T-helper 9 cell (primary cell): ENCODE data around the gene RNF112.

Experiments used
- DNase-seq: peaks from one replicate; pipeline ENCODE4 v3.0.0-alpha.2; 2020

The RNF112 gene

DNA sequence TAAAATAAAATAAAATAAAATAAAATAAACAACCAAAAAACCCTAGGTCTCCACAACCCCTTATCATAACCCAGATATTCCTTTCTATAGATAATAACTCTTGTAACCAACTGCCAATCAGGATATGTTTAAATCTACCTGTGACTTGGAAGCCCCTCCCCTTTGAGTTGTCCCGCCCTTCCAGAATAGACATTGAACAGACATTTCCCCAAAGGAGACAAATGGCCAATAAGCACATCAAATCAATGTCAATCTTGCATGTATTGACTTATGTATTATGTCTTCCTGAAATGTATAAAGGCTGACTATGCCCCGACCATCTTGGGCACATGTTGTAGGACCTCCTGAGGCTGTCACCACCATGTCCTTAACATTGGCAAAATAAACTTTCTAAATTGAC is 34.2 kb upstream of the RNF112 start:
- DNase-seq = no peak

DNA sequence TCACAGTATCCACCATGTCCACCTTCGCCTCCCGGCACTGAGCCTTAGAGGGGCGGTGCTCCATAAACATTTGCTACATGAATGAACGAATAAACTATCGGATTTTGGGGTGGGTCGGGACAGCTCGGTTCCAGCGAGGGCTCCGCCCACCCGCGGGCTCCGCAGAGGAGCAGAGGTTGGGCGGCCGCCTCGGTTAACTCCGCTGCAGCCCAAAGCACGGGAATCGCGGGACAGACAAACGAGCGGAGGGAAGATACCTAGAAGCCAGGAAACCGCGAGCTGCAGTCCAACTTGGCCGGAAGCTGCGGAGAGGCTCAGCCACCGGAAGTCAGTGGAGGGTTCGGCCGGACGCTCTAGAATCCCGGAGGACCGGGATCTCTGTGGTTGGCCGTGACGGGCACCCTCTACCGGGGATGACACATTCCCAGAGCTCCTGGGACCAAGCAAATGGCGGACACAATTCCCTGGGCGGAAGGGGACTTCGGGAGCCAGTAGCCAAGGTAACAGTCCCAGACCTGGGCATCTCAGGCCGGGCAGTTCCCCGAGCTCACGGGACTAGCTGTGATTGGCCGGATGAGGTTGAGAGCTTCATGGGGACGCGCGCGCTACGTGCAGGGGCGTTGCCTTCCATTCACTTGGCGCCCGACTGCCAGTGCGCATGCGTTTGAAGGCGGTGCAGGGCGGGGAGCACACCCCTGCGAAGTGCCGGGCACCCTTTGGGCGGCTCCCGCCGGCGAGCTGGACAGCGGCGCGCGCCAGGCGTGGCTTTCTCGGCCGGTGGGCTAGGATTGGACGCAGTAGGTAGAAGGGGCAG is 33.2 kb upstream of the RNF112 start:
- DNase-seq = peak; percentile 85

DNA sequence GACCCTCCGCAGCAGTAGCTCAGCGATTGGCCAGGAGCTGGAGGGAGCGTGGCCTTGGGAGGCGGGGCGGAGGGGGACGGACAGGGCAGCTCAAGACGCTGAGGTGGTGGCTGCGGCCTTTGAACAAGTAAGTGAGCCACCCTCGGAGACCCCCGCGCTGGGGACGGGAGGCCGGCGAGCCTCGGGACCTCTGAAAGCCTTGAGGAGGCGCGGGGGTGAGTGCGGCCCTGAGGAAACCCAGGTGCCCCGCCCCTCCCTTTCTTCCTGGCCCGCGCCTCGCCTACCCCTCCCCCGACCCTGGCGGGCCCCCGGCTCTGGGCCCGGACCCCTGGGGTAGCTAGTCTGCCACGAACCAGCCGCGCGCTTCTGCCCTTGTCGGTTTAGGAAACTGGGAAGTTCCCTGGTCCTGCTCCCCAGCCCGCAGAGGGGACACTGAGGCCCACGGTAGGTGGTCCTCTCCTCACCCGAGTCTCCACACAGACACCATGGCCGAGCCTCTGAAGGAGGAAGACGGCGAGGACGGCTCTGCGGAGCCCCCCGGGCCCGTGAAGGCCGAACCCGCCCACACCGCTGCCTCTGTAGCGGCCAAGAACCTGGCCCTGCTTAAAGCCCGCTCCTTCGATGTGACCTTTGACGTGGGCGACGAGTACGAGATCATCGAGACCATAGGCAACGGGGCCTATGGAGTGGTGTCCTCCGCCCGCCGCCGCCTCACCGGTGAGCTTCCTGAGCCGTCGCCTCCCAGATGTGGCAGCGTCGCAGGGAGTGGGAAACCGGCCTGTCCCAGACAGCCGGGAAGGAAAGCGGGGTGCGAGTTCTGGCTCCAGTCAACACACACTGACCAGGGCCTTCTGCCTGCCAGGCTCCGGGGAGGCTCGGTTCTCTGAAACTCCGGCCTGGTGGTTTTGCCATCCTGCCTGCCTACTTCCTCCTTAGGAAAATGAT is 32.3 kb upstream of the RNF112 start, which contains the start of gene MAPK7:
Gene MAPK7 (plus strand): TSS at position 83 of the 945 bp plus-strand sequence. CDS start 403 bp downstream, at position 486.
- DNase-seq = no peak

DNA sequence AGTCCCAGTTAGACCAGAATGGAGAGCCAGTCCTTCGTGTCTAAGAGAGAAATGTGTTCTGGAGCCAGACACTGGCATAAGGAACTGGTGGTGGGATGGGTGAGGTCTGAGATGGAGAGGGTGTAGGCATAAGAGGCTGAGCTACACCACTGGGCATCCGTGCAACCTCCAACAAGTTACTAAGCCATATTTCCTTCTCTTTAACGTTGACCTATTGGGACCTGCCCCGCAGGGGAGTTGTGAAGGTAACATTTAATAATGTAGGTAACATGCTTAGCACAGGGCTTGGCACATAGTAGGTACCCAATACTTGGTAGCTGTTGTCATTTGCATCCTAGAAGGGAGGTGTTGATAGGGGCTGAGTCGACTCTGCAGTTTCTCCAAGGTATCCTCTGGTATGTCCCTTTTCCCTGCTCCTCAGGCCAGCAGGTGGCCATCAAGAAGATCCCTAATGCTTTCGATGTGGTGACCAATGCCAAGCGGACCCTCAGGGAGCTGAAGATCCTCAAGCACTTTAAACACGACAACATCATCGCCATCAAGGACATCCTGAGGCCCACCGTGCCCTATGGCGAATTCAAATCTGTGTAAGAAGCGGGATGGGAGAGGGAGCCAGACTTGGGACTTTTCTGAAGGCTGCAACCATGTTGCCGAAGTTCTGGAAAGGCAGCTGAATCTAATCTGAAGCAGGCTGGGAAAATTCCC is 31.5 kb upstream of the RNF112 start:
- DNase-seq = no peak

DNA sequence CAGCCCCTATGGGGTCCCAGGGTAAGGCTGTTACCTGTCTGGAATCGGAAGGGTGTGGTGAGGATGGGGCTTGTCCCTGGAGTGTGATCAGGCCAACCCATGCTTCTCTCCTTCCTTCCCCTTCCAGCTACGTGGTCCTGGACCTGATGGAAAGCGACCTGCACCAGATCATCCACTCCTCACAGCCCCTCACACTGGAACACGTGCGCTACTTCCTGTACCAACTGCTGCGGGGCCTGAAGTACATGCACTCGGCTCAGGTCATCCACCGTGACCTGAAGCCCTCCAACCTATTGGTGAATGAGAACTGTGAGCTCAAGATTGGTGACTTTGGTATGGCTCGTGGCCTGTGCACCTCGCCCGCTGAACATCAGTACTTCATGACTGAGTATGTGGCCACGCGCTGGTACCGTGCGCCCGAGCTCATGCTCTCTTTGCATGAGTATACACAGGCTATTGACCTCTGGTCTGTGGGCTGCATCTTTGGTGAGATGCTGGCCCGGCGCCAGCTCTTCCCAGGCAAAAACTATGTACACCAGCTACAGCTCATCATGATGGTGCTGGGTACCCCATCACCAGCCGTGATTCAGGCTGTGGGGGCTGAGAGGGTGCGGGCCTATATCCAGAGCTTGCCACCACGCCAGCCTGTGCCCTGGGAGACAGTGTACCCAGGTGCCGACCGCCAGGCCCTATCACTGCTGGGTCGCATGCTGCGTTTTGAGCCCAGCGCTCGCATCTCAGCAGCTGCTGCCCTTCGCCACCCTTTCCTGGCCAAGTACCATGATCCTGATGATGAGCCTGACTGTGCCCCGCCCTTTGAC is 30.3 kb upstream of the RNF112 start:
- DNase-seq = no peak

DNA sequence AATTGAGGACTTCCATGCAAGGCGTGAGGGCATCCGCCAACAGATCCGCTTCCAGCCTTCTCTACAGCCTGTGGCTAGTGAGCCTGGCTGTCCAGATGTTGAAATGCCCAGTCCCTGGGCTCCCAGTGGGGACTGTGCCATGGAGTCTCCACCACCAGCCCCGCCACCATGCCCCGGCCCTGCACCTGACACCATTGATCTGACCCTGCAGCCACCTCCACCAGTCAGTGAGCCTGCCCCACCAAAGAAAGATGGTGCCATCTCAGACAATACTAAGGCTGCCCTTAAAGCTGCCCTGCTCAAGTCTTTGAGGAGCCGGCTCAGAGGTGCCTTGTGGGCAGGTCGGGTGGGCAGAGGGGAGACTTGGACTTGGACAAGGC is 29.7 kb upstream of the RNF112 start:
- DNase-seq = no peak

DNA sequence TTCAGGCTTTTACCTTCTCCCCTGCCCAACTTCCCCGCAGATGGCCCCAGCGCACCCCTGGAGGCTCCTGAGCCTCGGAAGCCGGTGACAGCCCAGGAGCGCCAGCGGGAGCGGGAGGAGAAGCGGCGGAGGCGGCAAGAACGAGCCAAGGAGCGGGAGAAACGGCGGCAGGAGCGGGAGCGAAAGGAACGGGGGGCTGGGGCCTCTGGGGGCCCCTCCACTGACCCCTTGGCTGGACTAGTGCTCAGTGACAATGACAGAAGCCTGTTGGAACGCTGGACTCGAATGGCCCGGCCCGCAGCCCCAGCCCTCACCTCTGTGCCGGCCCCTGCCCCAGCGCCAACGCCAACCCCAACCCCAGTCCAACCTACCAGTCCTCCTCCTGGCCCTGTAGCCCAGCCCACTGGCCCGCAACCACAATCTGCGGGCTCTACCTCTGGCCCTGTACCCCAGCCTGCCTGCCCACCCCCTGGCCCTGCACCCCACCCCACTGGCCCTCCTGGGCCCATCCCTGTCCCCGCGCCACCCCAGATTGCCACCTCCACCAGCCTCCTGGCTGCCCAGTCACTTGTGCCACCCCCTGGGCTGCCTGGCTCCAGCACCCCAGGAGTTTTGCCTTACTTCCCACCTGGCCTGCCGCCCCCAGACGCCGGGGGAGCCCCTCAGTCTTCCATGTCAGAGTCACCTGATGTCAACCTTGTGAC is 29.1 kb upstream of the RNF112 start:
- DNase-seq = no peak

DNA sequence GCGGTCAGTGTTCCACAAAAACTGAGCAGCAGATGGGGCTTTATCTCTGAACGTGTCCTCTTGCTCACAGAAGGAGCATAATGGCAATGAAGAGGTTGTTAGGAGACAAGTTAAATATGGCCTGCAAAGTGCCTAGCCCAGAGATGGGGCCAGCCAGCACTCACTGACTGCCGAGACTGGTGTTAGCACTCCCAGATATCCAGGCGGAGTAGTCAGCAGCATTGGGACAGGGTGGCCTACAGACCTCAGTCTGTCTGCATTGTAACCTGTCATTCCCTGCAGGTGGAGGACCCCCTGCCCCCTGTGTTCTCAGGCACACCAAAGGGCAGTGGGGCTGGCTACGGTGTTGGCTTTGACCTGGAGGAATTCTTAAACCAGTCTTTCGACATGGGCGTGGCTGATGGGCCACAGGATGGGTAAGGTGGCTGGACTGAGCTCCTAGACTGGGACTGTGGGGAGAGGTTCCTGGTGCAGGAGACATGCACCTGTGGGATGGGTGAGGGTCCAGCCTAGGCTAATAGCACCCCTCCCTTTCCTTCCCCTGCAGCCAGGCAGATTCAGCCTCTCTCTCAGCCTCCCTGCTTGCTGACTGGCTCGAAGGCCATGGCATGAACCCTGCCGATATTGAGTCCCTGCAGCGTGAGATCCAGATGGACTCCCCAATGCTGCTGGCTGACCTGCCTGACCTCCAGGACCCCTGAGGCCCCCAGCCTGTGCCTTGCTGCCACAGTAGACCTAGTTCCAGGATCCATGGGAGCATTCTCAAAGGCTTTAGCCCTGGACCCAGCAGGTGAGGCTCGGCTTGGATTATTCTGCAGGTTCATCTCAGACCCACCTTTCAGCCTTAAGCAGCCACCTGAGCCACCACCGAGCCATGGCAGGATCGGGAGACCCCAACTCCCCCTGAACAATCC is 28.2 kb upstream of the RNF112 start:
- DNase-seq = no peak

DNA sequence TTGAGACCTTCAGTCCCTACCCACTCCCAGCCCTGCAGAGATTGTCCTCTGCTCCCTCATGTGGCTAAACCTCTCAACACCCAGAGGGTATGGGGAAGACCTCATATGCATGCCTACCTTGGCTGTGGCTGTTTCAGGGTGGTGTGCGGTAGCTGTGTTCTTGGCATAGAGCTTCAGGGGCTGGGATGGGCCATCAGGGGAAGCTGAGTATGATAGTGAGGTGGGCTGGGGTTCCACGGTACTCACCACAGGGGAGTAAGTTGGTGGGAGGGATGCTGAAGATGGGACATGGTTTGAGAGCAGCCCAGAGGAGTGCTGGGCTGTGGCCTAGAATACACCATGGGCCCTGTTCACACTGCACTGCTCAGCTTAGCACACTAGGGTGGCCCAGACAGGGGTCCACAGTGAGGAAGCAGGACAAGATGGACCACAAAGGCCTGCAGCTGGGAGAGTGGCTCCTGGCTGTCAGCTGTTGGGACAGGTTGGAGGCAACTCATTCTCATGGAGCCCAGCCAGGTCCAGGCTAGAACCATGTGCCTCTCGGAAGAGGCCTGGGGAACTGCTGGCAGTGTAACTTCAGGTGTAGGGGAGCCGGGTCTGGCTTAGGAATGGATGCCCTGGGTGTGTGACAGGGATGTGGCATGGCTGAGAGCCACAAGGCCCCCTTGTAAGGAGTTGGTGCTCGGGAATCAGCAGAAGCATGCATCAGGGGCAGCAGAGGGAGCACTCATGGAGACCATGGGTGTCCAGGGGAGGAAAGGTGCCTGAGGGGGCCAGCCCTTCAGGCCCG is 27.2 kb upstream of the RNF112 start:
- no peak for DNase-seq

DNA sequence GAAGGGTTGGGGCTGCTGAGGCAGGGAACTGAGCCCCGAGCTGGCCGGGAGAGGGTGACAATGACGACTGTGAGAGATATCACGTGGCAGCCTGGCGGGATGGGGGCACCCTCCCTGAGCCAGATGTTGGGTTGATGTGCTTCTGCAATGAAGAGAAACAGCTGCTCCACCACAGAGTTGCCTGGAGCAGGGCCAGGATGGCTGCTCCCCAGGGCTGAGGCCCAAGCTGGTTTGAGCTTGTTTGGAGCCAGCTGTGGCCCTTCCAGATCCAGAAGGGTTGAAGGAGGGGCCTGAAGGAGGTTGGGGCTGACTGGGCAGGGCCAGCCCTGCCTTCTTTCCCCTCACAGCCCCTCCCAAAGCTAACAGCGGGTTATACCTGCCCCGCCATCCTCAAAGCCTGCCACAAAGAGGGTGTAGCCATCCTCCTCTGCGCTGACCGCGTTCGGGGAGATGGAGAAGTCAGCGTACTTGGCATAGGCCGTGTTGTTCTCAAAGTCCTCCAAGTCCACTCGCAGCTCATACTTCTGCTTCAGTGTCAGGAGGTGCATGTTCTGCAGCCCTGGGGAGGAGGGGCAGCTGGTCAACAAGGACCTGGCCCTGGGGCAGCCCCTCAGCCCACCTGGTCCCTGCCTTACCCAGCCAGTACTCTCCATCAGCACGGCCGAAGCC is 26.2 kb upstream of the RNF112 start:
- DNase-seq = no peak

DNA sequence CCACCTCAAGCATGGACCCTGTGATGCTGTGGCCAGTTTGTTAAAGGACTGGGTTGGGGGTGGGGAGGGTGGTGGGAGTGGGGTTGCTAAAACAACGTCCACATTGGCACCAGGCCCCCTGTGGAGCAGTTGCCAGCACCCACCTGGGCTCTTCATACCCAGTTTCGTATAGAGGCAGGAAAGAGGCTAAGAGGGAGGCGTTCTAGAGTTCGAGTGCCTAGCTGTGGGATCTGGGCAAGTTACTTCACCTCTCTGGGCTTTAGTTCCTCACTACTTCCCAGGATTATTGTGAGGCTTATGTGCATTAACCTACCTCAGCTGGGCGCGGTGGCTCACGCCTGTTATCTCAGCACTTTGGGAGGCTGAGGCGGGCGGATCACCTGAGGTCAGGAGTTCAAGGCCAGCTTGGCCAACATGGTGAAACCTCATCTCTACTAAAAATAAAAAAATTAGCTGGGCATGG is 25.5 kb upstream of the RNF112 start:
- no peak for DNase-seq

DNA sequence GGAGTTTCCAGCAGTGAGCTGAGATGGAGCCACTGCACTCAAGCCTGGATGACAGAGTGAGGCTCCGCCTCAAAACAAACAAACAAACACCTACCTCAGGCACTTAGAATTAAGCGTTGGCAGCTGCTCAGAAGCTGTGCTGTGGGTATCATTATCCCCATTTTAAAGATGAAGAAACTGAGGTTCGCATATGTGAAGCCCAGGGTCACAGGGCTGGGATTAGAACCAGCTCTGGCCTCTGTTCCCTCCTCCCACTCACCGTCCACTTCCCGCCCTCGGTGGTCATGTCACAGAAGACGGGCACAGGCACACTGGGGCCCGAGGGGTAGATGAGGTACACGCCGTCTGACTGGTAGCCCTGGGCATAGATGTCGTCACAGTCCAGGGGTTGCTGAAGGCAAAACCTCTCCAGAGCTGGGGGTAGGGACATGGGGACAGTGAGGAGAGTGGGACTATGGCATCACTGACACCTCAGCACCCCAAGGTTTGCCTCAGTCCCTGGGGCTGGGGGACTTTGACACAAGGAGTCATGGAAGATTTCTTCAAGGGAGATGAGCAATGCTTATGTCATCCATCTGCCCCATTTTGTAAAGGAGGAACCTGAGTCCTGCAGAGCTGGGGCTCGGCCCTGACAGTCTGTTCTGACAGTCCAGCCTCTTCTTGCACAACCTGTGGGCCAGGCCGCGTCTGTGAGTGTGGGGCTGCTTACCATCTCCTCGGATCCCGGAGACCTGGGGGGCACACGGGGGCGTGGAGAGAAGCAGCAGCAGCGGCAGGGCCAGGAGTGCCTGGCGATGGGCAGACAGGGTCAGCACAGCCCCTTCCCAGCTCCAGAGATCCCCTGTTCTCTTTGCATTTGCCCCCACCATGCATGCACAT is 24.7 kb upstream of the RNF112 start:
- DNase-seq = no peak

DNA sequence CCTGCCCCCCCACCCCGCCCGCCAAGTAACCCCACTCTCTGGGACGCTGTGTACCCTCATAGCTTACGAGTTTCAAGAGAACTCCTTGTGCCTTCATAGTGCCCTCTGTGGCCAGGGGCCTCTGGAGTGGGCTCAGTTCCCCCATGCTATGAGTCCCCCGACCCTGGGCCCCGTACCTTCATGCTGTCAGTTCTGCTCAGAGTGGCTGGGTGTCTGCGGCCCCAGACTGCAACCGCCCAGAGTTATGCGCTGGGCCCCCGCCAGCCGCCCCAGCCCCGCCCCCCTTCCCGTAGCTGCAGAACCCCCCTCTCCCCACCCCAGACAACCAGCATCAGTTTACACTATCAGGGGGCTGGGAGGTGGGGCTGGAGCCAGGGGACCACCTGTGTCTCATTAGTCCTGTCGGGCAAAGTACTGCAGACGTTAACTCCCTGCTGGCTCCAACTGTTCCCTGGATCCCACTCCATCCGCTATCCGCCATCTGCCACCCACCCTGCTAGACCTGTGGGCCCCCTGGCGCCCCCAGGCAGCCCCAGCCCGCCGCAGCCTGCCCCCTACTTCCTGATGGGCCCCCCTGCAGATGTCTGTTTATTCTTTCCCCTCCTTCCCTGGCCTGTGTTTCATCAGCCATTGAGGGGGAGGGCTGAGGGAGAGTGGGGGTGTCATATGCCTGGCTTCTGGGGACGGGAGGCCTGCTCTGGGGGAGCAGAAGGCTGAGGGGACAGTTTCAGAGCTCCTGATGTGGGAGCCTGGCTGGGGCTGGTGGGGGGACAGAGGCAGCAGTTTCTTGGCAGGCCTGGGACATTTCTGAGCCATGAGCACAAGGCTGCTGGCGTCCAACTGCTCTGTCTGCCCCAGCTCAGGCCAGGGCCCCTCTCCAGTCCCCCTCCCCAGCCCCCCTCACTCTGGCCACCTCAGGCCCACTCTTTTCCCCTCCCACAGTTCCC is 23.8 kb upstream of the RNF112 start, which contains the start of gene MFAP4:
Gene MFAP4 (minus strand): TSS at position 217 of the 947 bp plus-strand sequence. CDS start 35 bp downstream, at position 182.
- DNase-seq = no peak

DNA sequence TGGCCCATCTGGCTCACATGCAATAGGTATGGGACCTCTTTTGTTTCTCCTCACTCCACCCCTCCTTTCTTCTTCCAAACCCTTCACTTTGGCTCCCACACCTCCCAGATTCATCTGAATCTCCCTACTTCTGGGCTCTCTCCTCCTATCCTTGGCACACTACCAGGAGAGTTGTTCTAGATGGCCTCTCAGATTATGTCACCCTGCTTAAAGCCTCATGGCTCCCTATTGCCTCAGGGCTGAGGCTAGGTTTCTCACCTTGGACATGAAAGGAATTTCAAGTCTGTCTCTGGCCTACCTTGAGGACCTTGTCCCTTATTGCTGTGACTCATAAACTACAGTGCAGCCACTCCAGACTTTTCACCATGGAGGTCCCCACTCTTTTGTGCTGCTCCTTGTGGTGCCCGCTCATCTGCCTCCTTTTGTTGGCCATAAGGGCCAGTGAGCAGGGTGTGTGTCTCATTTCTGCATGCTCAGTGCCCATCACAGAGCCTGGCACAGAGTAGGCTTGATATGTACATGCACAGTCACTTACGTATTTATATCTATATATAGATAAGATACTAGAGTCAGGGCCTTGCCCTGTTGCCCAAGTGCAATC is 23.0 kb upstream of the RNF112 start:
- no peak for DNase-seq

DNA sequence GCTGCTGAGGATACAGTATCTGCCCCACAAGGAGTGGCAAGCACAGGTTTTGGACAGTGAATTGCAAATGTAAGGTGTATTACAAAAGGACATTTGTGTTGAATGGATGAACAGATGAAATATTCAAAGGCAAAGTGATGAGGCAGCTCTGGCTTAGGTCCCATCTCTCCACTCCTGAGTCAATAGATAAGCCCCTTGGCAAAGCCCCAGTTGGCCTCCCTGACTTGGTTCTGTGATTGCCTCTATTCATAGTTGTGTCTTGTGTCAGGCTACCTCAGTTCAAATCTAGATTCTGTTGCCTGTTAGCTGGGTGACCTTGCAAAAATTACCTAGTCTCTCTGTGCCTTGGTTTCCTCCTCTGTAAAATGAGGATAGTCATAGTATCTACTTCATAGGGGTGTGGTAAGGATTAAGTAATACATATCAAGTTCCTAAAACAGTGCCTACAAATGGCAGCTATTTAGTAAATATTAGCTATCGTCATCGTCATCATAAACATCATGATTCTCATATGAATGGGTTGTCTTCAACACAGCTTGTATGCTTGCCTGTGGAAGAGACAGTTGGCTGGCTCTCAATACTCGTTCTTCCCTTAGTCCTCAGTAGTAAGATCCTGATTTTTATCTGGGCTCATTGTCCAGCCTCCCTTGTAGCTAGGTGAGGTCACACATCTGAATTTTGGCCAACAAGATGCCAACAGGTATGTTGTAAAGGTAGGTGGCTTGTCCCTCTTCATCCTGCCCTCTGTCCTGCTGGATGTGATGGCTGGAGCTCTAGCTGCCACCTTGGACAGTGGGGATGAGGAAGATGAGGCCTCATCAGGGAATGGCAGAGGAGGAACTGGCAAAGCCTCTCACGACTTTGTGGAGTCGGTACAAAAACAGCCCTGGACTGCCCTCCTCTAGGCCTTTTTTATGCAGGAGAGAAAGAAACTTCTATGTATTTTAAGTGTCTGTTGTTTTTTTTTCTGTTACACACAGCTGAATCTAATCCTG is 21.9 kb upstream of the RNF112 start:
- no peak for DNase-seq
